ENCODE measurements around the gene HS3ST6. TPM values are rescaled to one million over a fixed set of nuclear protein-coding genes. Genes with fewer than 3 reads are reported as not detected.

The HS3ST6 gene
- total and polyA plus RNA-seq, 9 of the 15 experiments (the other 6 are each of a cell fraction or from before 2014, with no cell fraction given): not detected

- TF ChIP-seq, protein P1, sequence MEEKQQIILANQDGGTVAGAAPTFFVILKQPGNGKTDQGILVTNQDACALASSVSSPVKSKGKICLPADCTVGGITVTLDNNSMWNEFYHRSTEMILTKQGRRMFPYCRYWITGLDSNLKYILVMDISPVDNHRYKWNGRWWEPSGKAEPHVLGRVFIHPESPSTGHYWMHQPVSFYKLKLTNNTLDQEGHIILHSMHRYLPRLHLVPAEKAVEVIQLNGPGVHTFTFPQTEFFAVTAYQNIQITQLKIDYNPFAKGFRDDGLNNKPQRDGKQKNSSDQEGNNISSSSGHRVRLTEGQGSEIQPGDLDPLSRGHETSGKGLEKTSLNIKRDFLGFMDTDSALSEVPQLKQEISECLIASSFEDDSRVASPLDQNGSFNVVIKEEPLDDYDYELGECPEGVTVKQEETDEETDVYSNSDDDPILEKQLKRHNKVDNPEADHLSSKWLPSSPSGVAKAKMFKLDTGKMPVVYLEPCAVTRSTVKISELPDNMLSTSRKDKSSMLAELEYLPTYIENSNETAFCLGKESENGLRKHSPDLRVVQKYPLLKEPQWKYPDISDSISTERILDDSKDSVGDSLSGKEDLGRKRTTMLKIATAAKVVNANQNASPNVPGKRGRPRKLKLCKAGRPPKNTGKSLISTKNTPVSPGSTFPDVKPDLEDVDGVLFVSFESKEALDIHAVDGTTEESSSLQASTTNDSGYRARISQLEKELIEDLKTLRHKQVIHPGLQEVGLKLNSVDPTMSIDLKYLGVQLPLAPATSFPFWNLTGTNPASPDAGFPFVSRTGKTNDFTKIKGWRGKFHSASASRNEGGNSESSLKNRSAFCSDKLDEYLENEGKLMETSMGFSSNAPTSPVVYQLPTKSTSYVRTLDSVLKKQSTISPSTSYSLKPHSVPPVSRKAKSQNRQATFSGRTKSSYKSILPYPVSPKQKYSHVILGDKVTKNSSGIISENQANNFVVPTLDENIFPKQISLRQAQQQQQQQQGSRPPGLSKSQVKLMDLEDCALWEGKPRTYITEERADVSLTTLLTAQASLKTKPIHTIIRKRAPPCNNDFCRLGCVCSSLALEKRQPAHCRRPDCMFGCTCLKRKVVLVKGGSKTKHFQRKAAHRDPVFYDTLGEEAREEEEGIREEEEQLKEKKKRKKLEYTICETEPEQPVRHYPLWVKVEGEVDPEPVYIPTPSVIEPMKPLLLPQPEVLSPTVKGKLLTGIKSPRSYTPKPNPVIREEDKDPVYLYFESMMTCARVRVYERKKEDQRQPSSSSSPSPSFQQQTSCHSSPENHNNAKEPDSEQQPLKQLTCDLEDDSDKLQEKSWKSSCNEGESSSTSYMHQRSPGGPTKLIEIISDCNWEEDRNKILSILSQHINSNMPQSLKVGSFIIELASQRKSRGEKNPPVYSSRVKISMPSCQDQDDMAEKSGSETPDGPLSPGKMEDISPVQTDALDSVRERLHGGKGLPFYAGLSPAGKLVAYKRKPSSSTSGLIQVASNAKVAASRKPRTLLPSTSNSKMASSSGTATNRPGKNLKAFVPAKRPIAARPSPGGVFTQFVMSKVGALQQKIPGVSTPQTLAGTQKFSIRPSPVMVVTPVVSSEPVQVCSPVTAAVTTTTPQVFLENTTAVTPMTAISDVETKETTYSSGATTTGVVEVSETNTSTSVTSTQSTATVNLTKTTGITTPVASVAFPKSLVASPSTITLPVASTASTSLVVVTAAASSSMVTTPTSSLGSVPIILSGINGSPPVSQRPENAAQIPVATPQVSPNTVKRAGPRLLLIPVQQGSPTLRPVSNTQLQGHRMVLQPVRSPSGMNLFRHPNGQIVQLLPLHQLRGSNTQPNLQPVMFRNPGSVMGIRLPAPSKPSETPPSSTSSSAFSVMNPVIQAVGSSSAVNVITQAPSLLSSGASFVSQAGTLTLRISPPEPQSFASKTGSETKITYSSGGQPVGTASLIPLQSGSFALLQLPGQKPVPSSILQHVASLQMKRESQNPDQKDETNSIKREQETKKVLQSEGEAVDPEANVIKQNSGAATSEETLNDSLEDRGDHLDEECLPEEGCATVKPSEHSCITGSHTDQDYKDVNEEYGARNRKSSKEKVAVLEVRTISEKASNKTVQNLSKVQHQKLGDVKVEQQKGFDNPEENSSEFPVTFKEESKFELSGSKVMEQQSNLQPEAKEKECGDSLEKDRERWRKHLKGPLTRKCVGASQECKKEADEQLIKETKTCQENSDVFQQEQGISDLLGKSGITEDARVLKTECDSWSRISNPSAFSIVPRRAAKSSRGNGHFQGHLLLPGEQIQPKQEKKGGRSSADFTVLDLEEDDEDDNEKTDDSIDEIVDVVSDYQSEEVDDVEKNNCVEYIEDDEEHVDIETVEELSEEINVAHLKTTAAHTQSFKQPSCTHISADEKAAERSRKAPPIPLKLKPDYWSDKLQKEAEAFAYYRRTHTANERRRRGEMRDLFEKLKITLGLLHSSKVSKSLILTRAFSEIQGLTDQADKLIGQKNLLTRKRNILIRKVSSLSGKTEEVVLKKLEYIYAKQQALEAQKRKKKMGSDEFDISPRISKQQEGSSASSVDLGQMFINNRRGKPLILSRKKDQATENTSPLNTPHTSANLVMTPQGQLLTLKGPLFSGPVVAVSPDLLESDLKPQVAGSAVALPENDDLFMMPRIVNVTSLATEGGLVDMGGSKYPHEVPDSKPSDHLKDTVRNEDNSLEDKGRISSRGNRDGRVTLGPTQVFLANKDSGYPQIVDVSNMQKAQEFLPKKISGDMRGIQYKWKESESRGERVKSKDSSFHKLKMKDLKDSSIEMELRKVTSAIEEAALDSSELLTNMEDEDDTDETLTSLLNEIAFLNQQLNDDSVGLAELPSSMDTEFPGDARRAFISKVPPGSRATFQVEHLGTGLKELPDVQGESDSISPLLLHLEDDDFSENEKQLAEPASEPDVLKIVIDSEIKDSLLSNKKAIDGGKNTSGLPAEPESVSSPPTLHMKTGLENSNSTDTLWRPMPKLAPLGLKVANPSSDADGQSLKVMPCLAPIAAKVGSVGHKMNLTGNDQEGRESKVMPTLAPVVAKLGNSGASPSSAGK (IDR thresholded peaks at IDR 0.05): no peak
- TF ChIP-seq, protein P2, sequence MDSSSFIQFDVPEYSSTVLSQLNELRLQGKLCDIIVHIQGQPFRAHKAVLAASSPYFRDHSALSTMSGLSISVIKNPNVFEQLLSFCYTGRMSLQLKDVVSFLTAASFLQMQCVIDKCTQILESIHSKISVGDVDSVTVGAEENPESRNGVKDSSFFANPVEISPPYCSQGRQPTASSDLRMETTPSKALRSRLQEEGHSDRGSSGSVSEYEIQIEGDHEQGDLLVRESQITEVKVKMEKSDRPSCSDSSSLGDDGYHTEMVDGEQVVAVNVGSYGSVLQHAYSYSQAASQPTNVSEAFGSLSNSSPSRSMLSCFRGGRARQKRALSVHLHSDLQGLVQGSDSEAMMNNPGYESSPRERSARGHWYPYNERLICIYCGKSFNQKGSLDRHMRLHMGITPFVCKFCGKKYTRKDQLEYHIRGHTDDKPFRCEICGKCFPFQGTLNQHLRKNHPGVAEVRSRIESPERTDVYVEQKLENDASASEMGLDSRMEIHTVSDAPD (CRISPR knock-in tag; IDR thresholded peaks at IDR 0.05): no peak
- no peak for TF ChIP-seq OTX1 (CRISPR knock-in tag; IDR thresholded peaks at IDR 0.05)
- TF ChIP-seq XRCC4 (IDR thresholded peaks at IDR 0.05; ENCODE audit: extremely low read depth, insufficient read depth, insufficient read length): no peak
- TF ChIP-seq, protein P3, sequence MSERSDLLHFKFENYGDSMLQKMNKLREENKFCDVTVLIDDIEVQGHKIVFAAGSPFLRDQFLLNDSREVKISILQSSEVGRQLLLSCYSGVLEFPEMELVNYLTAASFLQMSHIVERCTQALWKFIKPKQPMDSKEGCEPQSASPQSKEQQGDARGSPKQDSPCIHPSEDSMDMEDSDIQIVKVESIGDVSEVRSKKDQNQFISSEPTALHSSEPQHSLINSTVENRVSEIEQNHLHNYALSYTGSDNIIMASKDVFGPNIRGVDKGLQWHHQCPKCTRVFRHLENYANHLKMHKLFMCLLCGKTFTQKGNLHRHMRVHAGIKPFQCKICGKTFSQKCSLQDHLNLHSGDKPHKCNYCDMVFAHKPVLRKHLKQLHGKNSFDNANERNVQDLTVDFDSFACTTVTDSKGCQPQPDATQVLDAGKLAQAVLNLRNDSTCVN (CRISPR knock-in tag; IDR thresholded peaks at IDR 0.05): no peak
- TF ChIP-seq ATF7 (IDR thresholded peaks at IDR 0.05): no peak
- no peak for TF ChIP-seq NCOR1 (IDR thresholded peaks at IDR 0.05)
- no peak for TF ChIP-seq TBP (optimal IDR thresholded peaks at IDR 0.05; ENCODE audit: low read depth, low read length)
- TF ChIP-seq TFE3 (CRISPR knock-in tag; IDR thresholded peaks at IDR 0.05): no peak
- TF ChIP-seq ZFP1 (CRISPR knock-in tag; IDR thresholded peaks at IDR 0.05): no peak
- TF ChIP-seq ZNF696 (CRISPR knock-in tag; conservative IDR thresholded peaks at IDR 0.05): no peak
Observed at GRCh38 chr16:1919327-1919998, 1.2 kb upstream of the HS3ST6 start (continued).
